ENCODE data around the gene ZNF662.

DNA sequence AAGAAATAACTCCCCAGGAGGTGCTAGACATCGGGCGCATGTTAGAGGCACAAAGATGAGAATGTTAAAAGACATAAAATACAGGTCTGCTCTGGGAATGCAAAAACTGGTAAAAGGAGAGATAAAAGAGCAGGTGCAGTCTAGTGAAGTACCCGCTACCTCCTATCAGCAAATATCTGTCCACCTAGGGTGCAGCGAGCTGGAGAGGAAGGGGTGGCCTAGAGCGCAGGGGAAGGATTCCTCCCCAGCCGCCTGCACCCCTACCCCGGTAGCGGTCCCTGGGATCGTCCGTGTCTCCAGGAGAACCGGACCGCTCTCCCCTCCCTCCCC is 237 bp upstream of the ZNF662 start:
- TF ChIP-seq, protein P1, sequence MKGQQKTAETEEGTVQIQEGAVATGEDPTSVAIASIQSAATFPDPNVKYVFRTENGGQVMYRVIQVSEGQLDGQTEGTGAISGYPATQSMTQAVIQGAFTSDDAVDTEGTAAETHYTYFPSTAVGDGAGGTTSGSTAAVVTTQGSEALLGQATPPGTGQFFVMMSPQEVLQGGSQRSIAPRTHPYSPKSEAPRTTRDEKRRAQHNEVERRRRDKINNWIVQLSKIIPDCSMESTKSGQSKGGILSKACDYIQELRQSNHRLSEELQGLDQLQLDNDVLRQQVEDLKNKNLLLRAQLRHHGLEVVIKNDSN (CRISPR knock-in tag; IDR thresholded peaks at IDR 0.05) = no peak
- TF ChIP-seq CTCF (IDR thresholded peaks at IDR 0.05) (no peak), USF2 (CRISPR knock-in tag; IDR thresholded peaks at IDR 0.05) (no peak), SP1 (CRISPR knock-in tag; conservative IDR thresholded peaks at IDR 0.05) (no peak), ZNF263 (CRISPR knock-in tag; IDR thresholded peaks at IDR 0.05; ENCODE audit: low read depth) (no peak), GABPB1 (CRISPR knock-in tag; IDR thresholded peaks at IDR 0.05) (no peak), FOXJ3 (CRISPR knock-in tag; IDR thresholded peaks at IDR 0.05; ENCODE audit: borderline replicate concordance) (no peak), IRF1 (CRISPR knock-in tag; IDR thresholded peaks at IDR 0.05) (no peak), GRHL2 (CRISPR knock-in tag; IDR thresholded peaks at IDR 0.05; ENCODE audit: insufficient replicate concordance, severe bottlenecking) (no peak), TEAD1 (CRISPR knock-in tag; IDR thresholded peaks at IDR 0.05) (no peak), TEAD4 (CRISPR knock-in tag; IDR thresholded peaks at IDR 0.05) (no peak), ZNF532 (CRISPR knock-in tag; IDR thresholded peaks at IDR 0.05; ENCODE audit: borderline replicate concordance) (no peak), FOXP4 (CRISPR knock-in tag; IDR thresholded peaks at IDR 0.05) (no peak)
- TF ChIP-seq, protein P2, sequence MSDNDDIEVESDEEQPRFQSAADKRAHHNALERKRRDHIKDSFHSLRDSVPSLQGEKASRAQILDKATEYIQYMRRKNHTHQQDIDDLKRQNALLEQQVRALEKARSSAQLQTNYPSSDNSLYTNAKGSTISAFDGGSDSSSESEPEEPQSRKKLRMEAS (CRISPR knock-in tag; IDR thresholded peaks at IDR 0.05) = no peak
